ENCODE measurements around the gene TGM4.

- no peak for TF ChIP-seq CTCF (IDR thresholded peaks at IDR 0.05)
- TF ChIP-seq POLR2AphosphoS5 (IDR thresholded peaks at IDR 0.05) = no peak
- no peak for TF ChIP-seq POLR2A (IDR thresholded peaks at IDR 0.05)
- no peak for TF ChIP-seq EP300 (IDR thresholded peaks at IDR 0.05)
Observed at GRCh38 chr3:44926921-44927320, 52.5 kb downstream of the TGM4 start.

All from suprapubic skin (tissue), 4 donors.